ENCODE data around the gene ANO1.

ANO1 gene

GRCh38 chr11:70061734-70062133, 16.4 kb upstream of the ANO1 start:
- no peak overlapping the region for H4K8ac ChIP-seq (ENCODE audit: low read length)
- H3K79me1 ChIP-seq (replicated peaks; ENCODE audit: low read length, poor library complexity, severe bottlenecking): no peaks in the 10 kb centered on the region
- H3K23ac ChIP-seq (ENCODE audit: low read length in 2 of 2): no peak overlapping the region
- H2BK15ac ChIP-seq (ENCODE audit: low read depth, poor library complexity, severe bottlenecking): no peak overlapping the region
- H2BK120ac ChIP-seq (ENCODE audit: low read depth, low read length): no peak overlapping the region
- no peak overlapping the region for H2AFZ ChIP-seq (ENCODE audit: low read depth, low read length)
- H3K9me3 ChIP-seq (ENCODE audit: control insufficient read depth, low read length): no peaks in the 10 kb centered on the region
- no peak overlapping the region for H3K4ac ChIP-seq (ENCODE audit: low read depth in 1 of 2, low read length in 2 of 2)
- no peak overlapping the region for H2BK5ac ChIP-seq (ENCODE audit: low read depth, low read length, poor library complexity, severe bottlenecking)
- no peak overlapping the region for H2BK12ac ChIP-seq (ENCODE audit: low read length in 2 of 2)
- no peak overlapping the region for H2AK5ac ChIP-seq (ENCODE audit: low read length, severe bottlenecking)
- 100% methylated on average over 1 of the region's 1 CpG for WGBS
- H3K4me2 ChIP-seq (ENCODE audit: low read length, poor library complexity, severe bottlenecking): no peak overlapping the region
- H3K4me3 ChIP-seq (ENCODE audit: insufficient read depth in 1 of 2, low read depth in 1 of 2, low read length in 2 of 2): no peak overlapping the region
- H3K27ac ChIP-seq (ENCODE audit: low read length, poor library complexity, severe bottlenecking): no peak overlapping the region
- H4K91ac ChIP-seq (ENCODE audit: low read length): no peak overlapping the region
- no peak overlapping the region for H3K14ac ChIP-seq (ENCODE audit: low read length in 2 of 2)
- DNase-seq: no peak
- H3K27me3 ChIP-seq (ENCODE audit: control insufficient read depth in 1 of 2, insufficient read depth in 1 of 2, low read length in 2 of 2): peaks cover 44 to 46% of the 10 kb centered on the region in 2 experiments
- H3K9ac ChIP-seq (ENCODE audit: low read length): no peak overlapping the region
- H3K4me1 ChIP-seq (ENCODE audit: control insufficient read depth, insufficient read depth, low read depth, low read length): no peaks in the 10 kb centered on the region
- no peak overlapping the region for H3K18ac ChIP-seq (ENCODE audit: low read depth in 1 of 2, low read length in 2 of 2)
- no peaks in the 10 kb centered on the region for H3K36me3 ChIP-seq (ENCODE audit: control insufficient read depth in 1 of 2, insufficient read depth in 2 of 2, low read depth in 1 of 2, low read length in 2 of 2)

DNA sequence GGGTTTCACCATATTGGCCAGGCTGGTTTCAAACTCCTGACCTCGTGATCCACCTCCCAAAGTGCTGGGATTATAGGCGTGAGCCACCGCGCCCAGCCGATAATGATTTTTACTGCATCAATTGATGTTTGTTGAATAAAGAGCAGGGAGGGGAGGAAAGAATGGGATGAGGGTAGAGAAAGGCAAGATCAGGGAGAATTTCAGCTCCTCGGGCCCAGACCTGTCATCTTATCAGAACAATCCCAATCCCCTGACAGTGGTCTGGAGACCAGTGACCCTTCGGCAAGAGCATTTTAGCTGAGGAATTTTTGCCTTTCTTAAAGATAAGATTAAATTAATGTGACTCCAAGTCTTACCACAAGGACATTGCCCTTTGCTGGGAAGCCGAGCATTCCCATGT, 15.0 kb upstream of the ANO1 start:
- DNase-seq: no peak
- H3K4me3 ChIP-seq (ENCODE audit: insufficient read depth in 1 of 2, low read depth in 1 of 2, low read length in 2 of 2): no peak overlapping the region
- no peak overlapping the region for H2BK120ac ChIP-seq (ENCODE audit: low read depth, low read length)
- no peaks in the 10 kb centered on the region for H3K4me1 ChIP-seq (ENCODE audit: control insufficient read depth, insufficient read depth, low read depth, low read length)
- no peak overlapping the region for H2BK15ac ChIP-seq (ENCODE audit: low read depth, poor library complexity, severe bottlenecking)
- H3K18ac ChIP-seq (ENCODE audit: low read depth in 1 of 2, low read length in 2 of 2): no peak overlapping the region
- no peaks in the 10 kb centered on the region for H3K9me3 ChIP-seq (ENCODE audit: control insufficient read depth, low read length)
- H4K8ac ChIP-seq (ENCODE audit: low read length): no peak overlapping the region
- no peak overlapping the region for H2BK5ac ChIP-seq (ENCODE audit: low read depth, low read length, poor library complexity, severe bottlenecking)
- H4K91ac ChIP-seq (ENCODE audit: low read length): no peak overlapping the region
- no peak overlapping the region for H3K23ac ChIP-seq (ENCODE audit: low read length in 2 of 2)
- peaks cover 52 to 53% of the 10 kb centered on the region in 2 experiments for H3K27me3 ChIP-seq (ENCODE audit: control insufficient read depth in 1 of 2, insufficient read depth in 1 of 2, low read length in 2 of 2)
- H2AK5ac ChIP-seq (ENCODE audit: low read length, severe bottlenecking): no peak overlapping the region
- H2AFZ ChIP-seq (ENCODE audit: low read depth, low read length): no peak overlapping the region
- no peaks in the 10 kb centered on the region for H3K79me1 ChIP-seq (replicated peaks; ENCODE audit: low read length, poor library complexity, severe bottlenecking)
- no peak overlapping the region for H3K4ac ChIP-seq (ENCODE audit: low read depth in 1 of 2, low read length in 2 of 2)
- no peak overlapping the region for H3K9ac ChIP-seq (ENCODE audit: low read length)
- no peak overlapping the region for H3K4me2 ChIP-seq (ENCODE audit: low read length, poor library complexity, severe bottlenecking)
- 90% methylated on average over 7 of the region's 8 CpGs for WGBS
- H3K36me3 ChIP-seq (ENCODE audit: control insufficient read depth in 1 of 2, insufficient read depth in 2 of 2, low read depth in 1 of 2, low read length in 2 of 2): no peaks in the 10 kb centered on the region
- H2BK12ac ChIP-seq (ENCODE audit: low read length in 2 of 2): no peak overlapping the region
- no peak overlapping the region for H3K14ac ChIP-seq (ENCODE audit: low read length in 2 of 2)
- H3K27ac ChIP-seq (ENCODE audit: low read length, poor library complexity, severe bottlenecking): no peak overlapping the region

DNA sequence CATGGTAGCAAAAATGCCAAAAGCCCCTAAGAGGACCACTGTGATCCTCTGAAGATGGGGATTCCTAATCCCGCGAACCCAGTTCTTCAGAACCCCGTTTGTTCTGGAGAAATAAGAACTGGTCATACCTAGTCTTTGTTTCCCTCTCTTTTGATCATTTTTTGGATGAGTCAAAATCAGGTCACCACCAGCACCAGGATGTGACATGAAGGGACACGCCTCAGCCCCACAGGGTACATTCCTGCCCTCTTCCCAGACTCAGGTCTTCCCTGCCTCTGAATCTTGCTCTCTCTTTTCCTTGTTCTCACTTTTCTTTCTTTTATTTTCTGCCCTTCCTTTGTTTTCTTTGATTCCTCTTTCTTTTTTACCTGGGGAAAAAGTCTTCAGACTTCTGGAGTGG, 14.6 kb upstream of the ANO1 start:
- Histone ChIP-seq H3K4me2 (ENCODE audit: low read length, poor library complexity, severe bottlenecking) (no peak overlapping the region), H2AFZ (ENCODE audit: low read depth, low read length) (no peak overlapping the region), H3K18ac (ENCODE audit: low read depth in 1 of 2, low read length in 2 of 2) (no peak overlapping the region), H3K4me3 (ENCODE audit: insufficient read depth in 1 of 2, low read depth in 1 of 2, low read length in 2 of 2) (no peak overlapping the region), H3K9me3 (ENCODE audit: control insufficient read depth, low read length) (no peaks in the 10 kb centered on the region), H3K27me3 (ENCODE audit: control insufficient read depth in 1 of 2, insufficient read depth in 1 of 2, low read length in 2 of 2) (peaks cover 57% of the 10 kb centered on the region in 2 experiments), H2BK5ac (ENCODE audit: low read depth, low read length, poor library complexity, severe bottlenecking) (no peak overlapping the region), H3K9ac (ENCODE audit: low read length) (no peak overlapping the region), H3K23ac (ENCODE audit: low read length in 2 of 2) (no peak overlapping the region), H4K8ac (ENCODE audit: low read length) (no peak overlapping the region), H3K27ac (ENCODE audit: low read length, poor library complexity, severe bottlenecking) (no peak overlapping the region), H2BK120ac (ENCODE audit: low read depth, low read length) (no peak overlapping the region), H3K79me1 (replicated peaks; ENCODE audit: low read length, poor library complexity, severe bottlenecking) (no peaks in the 10 kb centered on the region), H3K14ac (ENCODE audit: low read length in 2 of 2) (no peak overlapping the region), H2BK12ac (ENCODE audit: low read length in 2 of 2) (no peak overlapping the region), H3K4ac (ENCODE audit: low read depth in 1 of 2, low read length in 2 of 2) (no peak overlapping the region), H4K91ac (ENCODE audit: low read length) (no peak overlapping the region), H2BK15ac (ENCODE audit: low read depth, poor library complexity, severe bottlenecking) (no peak overlapping the region), H3K4me1 (ENCODE audit: control insufficient read depth, insufficient read depth, low read depth, low read length) (no peaks in the 10 kb centered on the region), H3K36me3 (ENCODE audit: control insufficient read depth in 1 of 2, insufficient read depth in 2 of 2, low read depth in 1 of 2, low read length in 2 of 2) (no peaks in the 10 kb centered on the region), H2AK5ac (ENCODE audit: low read length, severe bottlenecking) (no peak overlapping the region)
- DNase-seq: no peak
- WGBS: 98% methylated on average over 4 of the region's 4 CpGs

GRCh38 chr11:70064008-70064725, 13.9 kb upstream of the ANO1 start:
- Histone ChIP-seq H3K4me3 (ENCODE audit: insufficient read depth in 1 of 2, low read depth in 1 of 2, low read length in 2 of 2) (no peak overlapping the region), H2BK120ac (ENCODE audit: low read depth, low read length) (no peak overlapping the region), H2BK12ac (ENCODE audit: low read length in 2 of 2) (no peak overlapping the region), H3K27ac (ENCODE audit: low read length, poor library complexity, severe bottlenecking) (no peak overlapping the region), H3K36me3 (ENCODE audit: control insufficient read depth in 1 of 2, insufficient read depth in 2 of 2, low read depth in 1 of 2, low read length in 2 of 2) (no peaks in the 10 kb centered on the region), H3K23ac (ENCODE audit: low read length in 2 of 2) (no peak overlapping the region), H3K4ac (ENCODE audit: low read depth in 1 of 2, low read length in 2 of 2) (no peak overlapping the region), H2AK5ac (ENCODE audit: low read length, severe bottlenecking) (no peak overlapping the region), H2AFZ (ENCODE audit: low read depth, low read length) (no peak overlapping the region), H3K14ac (ENCODE audit: low read length in 2 of 2) (no peak overlapping the region), H4K91ac (ENCODE audit: low read length) (no peak overlapping the region), H3K4me1 (ENCODE audit: control insufficient read depth, insufficient read depth, low read depth, low read length) (no peaks in the 10 kb centered on the region), H3K9me3 (ENCODE audit: control insufficient read depth, low read length) (no peaks in the 10 kb centered on the region), H3K9ac (ENCODE audit: low read length) (no peak overlapping the region), H4K8ac (ENCODE audit: low read length) (no peak overlapping the region), H3K27me3 (ENCODE audit: control insufficient read depth in 1 of 2, insufficient read depth in 1 of 2, low read length in 2 of 2) (peaks cover 63% of the 10 kb centered on the region in 2 experiments), H3K18ac (ENCODE audit: low read depth in 1 of 2, low read length in 2 of 2) (no peak overlapping the region), H3K4me2 (ENCODE audit: low read length, poor library complexity, severe bottlenecking) (no peak overlapping the region), H2BK5ac (ENCODE audit: low read depth, low read length, poor library complexity, severe bottlenecking) (no peak overlapping the region), H3K79me1 (replicated peaks; ENCODE audit: low read length, poor library complexity, severe bottlenecking) (no peaks in the 10 kb centered on the region), H2BK15ac (ENCODE audit: low read depth, poor library complexity, severe bottlenecking) (no peak overlapping the region)
- DNase-seq: no peak
- WGBS: 39% methylated on average over 7 of the region's 10 CpGs

Data from mesenchymal stem cell (in vitro differentiated cells and primary cell).